KMS-11 (cell line): Measurements from ENCODE around the gene ADCY5.

Source experiments
- H2AFZ ChIP-seq: fragments of 200-600 bp; sonication (generic); 2 replicates; pipeline ENCODE4 v1.6.1; 2016; ENCODE audit warnings: antibody characterized with exemption, mixed run types, low read depth
- H3K27ac ChIP-seq: fragments of 200-600 bp; sonication (generic); 2 replicates; pipeline ENCODE4 v1.6.1; 2016; ENCODE audit warnings: mild to moderate bottlenecking, mixed run types
- H3K27me3 ChIP-seq: fragments of 200-600 bp; sonication (generic); 2 replicates; pipeline ENCODE4 v1.6.1; 2017; ENCODE audit warnings: mild to moderate bottlenecking, low read depth, mixed run types, moderate library complexity; ENCODE audit not compliant: insufficient read depth
- H3K36me3 ChIP-seq: fragments of 200-600 bp; sonication (generic); 2 replicates; pipeline ENCODE4 v1.6.1; 2017; ENCODE audit warnings: mild to moderate bottlenecking, mixed run types; ENCODE audit not compliant: insufficient read depth
- H3K4me1 ChIP-seq: fragments of 200-600 bp; sonication (generic); 2 replicates; pipeline ENCODE4 v1.6.1; 2016; ENCODE audit warnings: mild to moderate bottlenecking, low read depth, mixed run types; ENCODE audit not compliant: poor library complexity, severe bottlenecking
- H3K4me2 ChIP-seq: fragments of 200-600 bp; sonication (generic); 2 replicates; pipeline ENCODE4 v1.7.0; 2016; ENCODE audit warnings: mild to moderate bottlenecking, mixed run types
- H3K4me3 ChIP-seq: fragments of 200-600 bp; sonication (generic); IDR thresholded peaks from 2 replicates; pipeline ENCODE4 v1.6.1; 2017; ENCODE audit warnings: low read depth, low read length, mixed read lengths; ENCODE audit not compliant: insufficient read depth
- H3K79me2 ChIP-seq: fragments of 200-600 bp; sonication (generic); 2 replicates; pipeline ENCODE4 v1.6.1; 2016; ENCODE audit warnings: low read depth, mixed run types; ENCODE audit not compliant: insufficient read depth
- H3K9ac ChIP-seq: fragments of 200-600 bp; sonication (generic); 2 replicates; pipeline ENCODE4 v1.6.1; 2016; ENCODE audit warnings: mild to moderate bottlenecking, mixed run types
- H4K20me1 ChIP-seq: fragments of 200-600 bp; sonication (generic); 2 replicates; pipeline ENCODE4 v1.6.1; 2016; ENCODE audit warnings: mild to moderate bottlenecking, mixed run types; ENCODE audit not compliant: insufficient read depth
- TF ChIP-seq, protein P1 (sequence below): fragments of 200-600 bp; sonication (generic); conservative IDR thresholded peaks from 2 replicates; pipeline ENCODE4 v1.6.1; 2017; ENCODE audit warnings: low read depth, mild to moderate bottlenecking, antibody characterized with exemption, low read length, moderate library complexity, mixed read lengths

ADCY5 gene

DNA sequence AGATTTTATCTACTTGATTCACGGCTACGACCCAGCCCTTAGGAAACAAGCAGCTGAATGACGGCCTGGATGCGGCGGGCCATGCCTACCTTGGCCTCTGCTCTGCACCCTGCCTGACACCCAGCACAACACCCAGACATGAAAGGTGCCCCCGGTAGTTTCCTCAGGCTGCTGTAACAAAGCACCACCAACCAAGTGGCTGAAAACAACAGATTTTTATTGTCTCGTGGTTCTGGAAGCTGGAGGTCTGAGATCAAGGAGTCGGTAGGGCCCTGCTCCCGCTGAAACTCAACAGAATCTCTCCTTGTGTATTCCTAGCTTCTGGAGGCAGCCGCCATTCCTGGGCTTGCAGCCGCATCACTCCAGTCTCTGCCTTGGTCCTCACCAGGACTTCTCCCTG, 111.7 kb downstream of the ADCY5 start:
- Histone ChIP-seq H3K4me2 (no peak overlapping the region), H3K9ac (no peak overlapping the region), H3K27me3 (no peaks in the 10 kb centered on the region), H3K36me3 (no peaks in the 10 kb centered on the region), H4K20me1 (no peaks in the 10 kb centered on the region), H3K79me2 (no peaks in the 10 kb centered on the region), H2AFZ (no peak overlapping the region), H3K4me3 (no peak overlapping the region), H3K4me1 (no peaks in the 10 kb centered on the region), H3K27ac (no peak overlapping the region)
- TF ChIP-seq, protein P1, sequence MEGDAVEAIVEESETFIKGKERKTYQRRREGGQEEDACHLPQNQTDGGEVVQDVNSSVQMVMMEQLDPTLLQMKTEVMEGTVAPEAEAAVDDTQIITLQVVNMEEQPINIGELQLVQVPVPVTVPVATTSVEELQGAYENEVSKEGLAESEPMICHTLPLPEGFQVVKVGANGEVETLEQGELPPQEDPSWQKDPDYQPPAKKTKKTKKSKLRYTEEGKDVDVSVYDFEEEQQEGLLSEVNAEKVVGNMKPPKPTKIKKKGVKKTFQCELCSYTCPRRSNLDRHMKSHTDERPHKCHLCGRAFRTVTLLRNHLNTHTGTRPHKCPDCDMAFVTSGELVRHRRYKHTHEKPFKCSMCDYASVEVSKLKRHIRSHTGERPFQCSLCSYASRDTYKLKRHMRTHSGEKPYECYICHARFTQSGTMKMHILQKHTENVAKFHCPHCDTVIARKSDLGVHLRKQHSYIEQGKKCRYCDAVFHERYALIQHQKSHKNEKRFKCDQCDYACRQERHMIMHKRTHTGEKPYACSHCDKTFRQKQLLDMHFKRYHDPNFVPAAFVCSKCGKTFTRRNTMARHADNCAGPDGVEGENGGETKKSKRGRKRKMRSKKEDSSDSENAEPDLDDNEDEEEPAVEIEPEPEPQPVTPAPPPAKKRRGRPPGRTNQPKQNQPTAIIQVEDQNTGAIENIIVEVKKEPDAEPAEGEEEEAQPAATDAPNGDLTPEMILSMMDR: no peak

DNA sequence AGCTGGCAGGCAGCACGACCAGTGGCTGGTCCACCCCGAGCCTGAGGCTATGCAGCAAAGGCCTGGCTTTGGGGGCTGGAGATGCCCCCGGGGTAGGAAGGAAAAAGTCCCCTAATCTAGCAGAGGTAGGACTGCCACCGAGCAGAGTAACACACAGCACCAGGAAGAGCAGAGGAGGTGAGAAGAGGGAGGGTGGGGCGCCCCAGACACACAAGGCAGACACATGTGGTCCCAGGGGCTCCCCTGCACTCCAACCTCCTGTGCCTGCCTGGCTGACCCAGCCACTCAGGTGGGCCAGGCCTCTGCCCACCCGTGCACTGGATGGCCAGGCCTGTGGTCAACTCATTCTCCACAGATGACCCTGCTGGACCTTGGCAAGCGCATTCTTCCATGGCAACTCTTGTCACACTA, 112.4 kb downstream of the ADCY5 start:
- no peak overlapping the region for H3K9ac ChIP-seq
- no peak overlapping the region for H3K4me3 ChIP-seq
- H3K36me3 ChIP-seq: no peaks in the 10 kb centered on the region
- TF ChIP-seq, protein P1: no peak
- H3K27me3 ChIP-seq: no peaks in the 10 kb centered on the region
- no peak overlapping the region for H3K27ac ChIP-seq
- no peaks in the 10 kb centered on the region for H3K79me2 ChIP-seq
- H3K4me1 ChIP-seq: no peaks in the 10 kb centered on the region
- no peak overlapping the region for H2AFZ ChIP-seq
- H4K20me1 ChIP-seq: no peaks in the 10 kb centered on the region
- H3K4me2 ChIP-seq: no peak overlapping the region

DNA sequence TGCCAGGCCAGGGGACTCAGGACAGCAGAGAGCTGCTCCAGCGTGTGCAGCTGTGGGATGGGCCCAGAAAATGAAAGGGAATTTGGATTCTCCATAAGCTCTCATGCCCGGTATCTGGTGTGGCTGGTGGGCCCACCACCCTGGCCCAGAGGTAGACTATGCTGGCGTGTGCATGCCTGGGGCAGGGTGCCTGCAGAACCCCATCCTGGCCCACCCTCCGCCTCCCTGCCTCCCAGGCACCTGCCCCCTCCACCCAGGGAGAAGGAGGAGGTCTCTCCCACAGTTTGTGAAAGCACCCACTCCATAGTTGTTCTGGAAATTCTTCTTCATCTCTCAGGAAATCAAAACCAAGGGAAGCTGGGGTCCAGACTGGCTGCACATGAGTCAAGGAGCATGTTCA, 112.9 kb downstream of the ADCY5 start:
- Histone ChIP-seq H2AFZ (no peak overlapping the region), H3K4me2 (no peak overlapping the region), H4K20me1 (no peaks in the 10 kb centered on the region), H3K4me1 (no peaks in the 10 kb centered on the region), H3K79me2 (no peaks in the 10 kb centered on the region), H3K27me3 (no peaks in the 10 kb centered on the region), H3K4me3 (no peak overlapping the region), H3K36me3 (no peaks in the 10 kb centered on the region), H3K9ac (no peak overlapping the region), H3K27ac (no peak overlapping the region)
- TF ChIP-seq, protein P1: no peak

DNA sequence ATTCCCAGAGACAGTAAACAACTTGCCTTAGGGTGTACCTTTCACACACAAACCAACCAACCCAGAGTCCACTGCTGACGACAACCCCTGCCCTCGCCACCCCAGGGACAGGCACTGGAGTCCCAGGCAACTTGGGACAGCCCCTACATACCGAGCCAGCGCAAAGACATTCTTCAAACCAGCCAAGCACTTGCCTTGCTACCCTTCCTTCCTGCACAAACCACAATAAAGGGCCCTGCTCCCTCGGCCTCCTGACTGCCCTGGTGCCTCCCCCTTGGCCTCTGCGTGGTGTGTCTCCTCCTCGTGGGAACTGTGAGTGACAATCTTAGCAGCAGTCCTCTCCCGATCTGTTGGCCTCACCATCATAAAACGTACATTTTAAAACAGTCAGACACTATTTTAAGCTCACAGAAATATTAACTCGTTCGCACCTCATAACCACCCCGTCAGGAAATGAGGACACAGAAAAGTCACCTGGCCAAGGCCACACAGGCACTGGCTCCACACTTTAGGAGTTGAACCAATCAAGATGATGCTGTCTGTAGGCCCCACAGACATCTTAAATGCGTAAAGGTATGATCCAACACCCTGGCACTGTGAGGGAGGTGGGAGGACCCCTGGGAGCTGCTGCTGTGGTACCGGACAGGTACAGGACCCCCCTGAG, 113.8 kb downstream of the ADCY5 start:
- Histone ChIP-seq H3K4me1 (no peaks in the 10 kb centered on the region), H3K27me3 (no peaks in the 10 kb centered on the region), H2AFZ (no peak overlapping the region), H4K20me1 (no peaks in the 10 kb centered on the region), H3K27ac (no peak overlapping the region), H3K79me2 (no peaks in the 10 kb centered on the region), H3K4me3 (no peak overlapping the region), H3K9ac (no peak overlapping the region), H3K36me3 (no peaks in the 10 kb centered on the region), H3K4me2 (no peak overlapping the region)
- TF ChIP-seq, protein P1: no peak
